HG03097 (cell line): ENCODE data around the gene SCG3.
A peak's percentile ranks its signal among the peaks of the same experiment; 100 is the strongest.

ENCODE experiments used
- ATAC-seq: cut with Tn5 transposase; IDR thresholded peaks from one replicate; pipeline ENCODE4 v1.9.1; 2021; ENCODE audit not compliant: unreplicated experiment, low FRiP score

SCG3 gene

GRCh38 chr15:51724673-51725072 is 43.4 kb downstream of the SCG3 start:
- no peak for ATAC-seq

- peak; percentile 74 for ATAC-seq
These were observed 45.2 kb downstream of the SCG3 start for GRCh38 chr15:51726302-51727073.

GRCh38 chr15:51727141-51727897 is 46.0 kb downstream of the SCG3 start:
- no peak for ATAC-seq

- peak; percentile 48 for ATAC-seq
These were observed 50.4 kb downstream of the SCG3 start for GRCh38 chr15:51731549-51732267.

GRCh38 chr15:51732646-51733045 is 51.3 kb downstream of the SCG3 start:
- no peak for ATAC-seq

GRCh38 chr15:51735228-51736010 is 54.1 kb downstream of the SCG3 start:
- no peak for ATAC-seq

- peak; percentile 22 for ATAC-seq
These were observed 54.8 kb downstream of the SCG3 start for GRCh38 chr15:51736069-51736468.

- ATAC-seq, result peak; percentile 29
These were observed 55.6 kb downstream of the SCG3 start for GRCh38 chr15:51736751-51737521.

GRCh38 chr15:51737522-51738305 is 56.4 kb downstream of the SCG3 start, which contains the start of gene LYSMD2:
Gene LYSMD2, minus strand, starts transcription at chr15:51737655. Its CDS starts 33 bp downstream, at chr15:51737622.
- ATAC-seq, result peak; percentile 32

GRCh38 chr15:51738553-51738952 is 57.2 kb downstream of the SCG3 start:
- no peak for ATAC-seq

- no peak for ATAC-seq
These were observed 57.9 kb downstream of the SCG3 start for GRCh38 chr15:51739061-51739712.

- no peak for ATAC-seq
These were observed 68.0 kb downstream of the SCG3 start for GRCh38 chr15:51749307-51749706.

GRCh38 chr15:51750186-51750585 is 68.9 kb downstream of the SCG3 start:
- no peak for ATAC-seq

GRCh38 chr15:51750792-51751696 is 69.7 kb downstream of the SCG3 start, which contains the start of gene TMOD2:
Gene TMOD2, plus strand, starts transcription at chr15:51751597. Its CDS starts 14,845 bp downstream, at chr15:51766442.
- ATAC-seq, result peak; percentile 53

- ATAC-seq, result no peak
These were observed 70.7 kb downstream of the SCG3 start for GRCh38 chr15:51751697-51752683.

GRCh38 chr15:51752888-51753287 is 71.6 kb downstream of the SCG3 start:
- ATAC-seq, result no peak
